WTC11 (cell line): ENCODE data around the gene ADD2. TPM values are rescaled to one million over a fixed set of nuclear protein-coding genes. Genes with fewer than 3 reads are reported as not detected.
"Not testable (repeated sequence)": the region's sequence is repeated elsewhere in the genome, so short reads cannot be mapped to it uniquely, and the experiment has no call there.

Source experiments
- ATAC-seq: fragments of 200-7000 bp; cut with Tn5 transposase; 2 replicates; pipeline ENCODE4 v1.10.0; 2021; ENCODE audit warnings: mild to moderate bottlenecking, moderate library complexity
- CTCF ChIA-PET: fragments of 300-600 bp; sonication (Branson Sonifier 250); formaldehyde crosslinking; loops from one replicate; lab custom pipeline; 2021; ENCODE audit warnings: antibody characterized with exemption; lab: Charles Lee
- POLR2A ChIA-PET: fragments of 350-600 bp; sonication (Branson Sonifier 250); formaldehyde crosslinking; loops from one replicate; lab custom pipeline; 2021; ENCODE audit warnings: antibody characterized with exemption; lab: Charles Lee
- DNase-seq: peaks from one replicate; pipeline ENCODE4 v3.0.0; 2021; ENCODE audit warnings: low spot score
- H3K27ac Mint-ChIP-seq: 2 replicates; pipeline ENCODE4 v1.8.0; 2021; ENCODE audit warnings: mixed read lengths
- H3K27me3 Mint-ChIP-seq: 2 replicates; pipeline ENCODE4 v1.8.0; 2021; ENCODE audit warnings: low read depth, mild to moderate bottlenecking, moderate library complexity, mixed read lengths
- H3K36me3 Mint-ChIP-seq: 2 replicates; pipeline ENCODE4 v1.8.0; 2021; ENCODE audit warnings: mixed read lengths
- H3K4me1 Mint-ChIP-seq: 2 replicates; pipeline ENCODE4 v1.8.0; 2022; ENCODE audit warnings: mixed read lengths
- H3K4me3 Mint-ChIP-seq: 2 replicates; pipeline ENCODE4 v1.8.0; 2021; ENCODE audit warnings: mild to moderate bottlenecking, moderate library complexity, mixed read lengths
- H3K9me3 Mint-ChIP-seq: 2 replicates; pipeline ENCODE4 v1.8.0; 2021; ENCODE audit warnings: mixed read lengths
- ATF2 ChIP-seq: sonication (generic); formaldehyde crosslinking; IDR thresholded peaks from 2 replicates; pipeline ENCODE4 v1.8.1; 2022; ENCODE audit warnings: low read depth, missing genetic modification reagents, borderline replicate concordance
- EMX1 ChIP-seq: fragments of 250-450 bp; sonication (Bioruptor Pico); IDR thresholded peaks from 2 replicates; pipeline ENCODE4 v1.8.0; 2021; ENCODE audit warnings: mild to moderate bottlenecking
- ETV6 ChIP-seq: sonication (generic); formaldehyde crosslinking; IDR thresholded peaks from 2 replicates; pipeline ENCODE4 v1.8.1; 2022; ENCODE audit warnings: mild to moderate bottlenecking, missing genetic modification reagents
- FOXJ3 ChIP-seq: sonication (generic); formaldehyde crosslinking; IDR thresholded peaks from 2 replicates; pipeline ENCODE4 v1.9.0; 2021; ENCODE audit warnings: missing genetic modification reagents, mild to moderate bottlenecking, borderline replicate concordance
- FOXK1 ChIP-seq: sonication (generic); formaldehyde crosslinking; IDR thresholded peaks from 2 replicates; pipeline ENCODE4 v1.8.0; 2022; ENCODE audit warnings: mild to moderate bottlenecking, moderate library complexity, missing genetic modification reagents
- GTF2I ChIP-seq: fragments of 250-450 bp; sonication (Bioruptor Pico); conservative IDR thresholded peaks from 2 replicates; pipeline ENCODE4 v1.4.0; 2021; ENCODE audit warnings: mild to moderate bottlenecking
- JUN ChIP-seq: sonication (generic); formaldehyde crosslinking; IDR thresholded peaks from 2 replicates; pipeline ENCODE4 v1.8.0; 2023; ENCODE audit warnings: mild to moderate bottlenecking, missing genetic modification reagents
- KAT7 ChIP-seq: sonication (generic); formaldehyde crosslinking; IDR thresholded peaks from 2 replicates; pipeline ENCODE4 v1.8.1; 2023; ENCODE audit warnings: missing genetic modification reagents, mild to moderate bottlenecking, borderline replicate concordance
- MAX ChIP-seq: sonication (generic); formaldehyde crosslinking; IDR thresholded peaks from 2 replicates; pipeline ENCODE4 v1.8.0; 2022; ENCODE audit warnings: mild to moderate bottlenecking, missing genetic modification reagents
- MXD4 ChIP-seq: fragments of 250-450 bp; sonication (Bioruptor Pico); IDR thresholded peaks from 2 replicates; pipeline ENCODE4 v1.8.0; 2021; ENCODE audit warnings: mild to moderate bottlenecking, moderate library complexity, borderline replicate concordance
- NR2C2 ChIP-seq: sonication (generic); formaldehyde crosslinking; IDR thresholded peaks from 2 replicates; pipeline ENCODE4 v1.8.0; 2022; ENCODE audit warnings: mild to moderate bottlenecking, missing genetic modification reagents
- PREB ChIP-seq: sonication (generic); formaldehyde crosslinking; IDR thresholded peaks from 2 replicates; pipeline ENCODE4 v1.8.1; 2022; ENCODE audit warnings: mild to moderate bottlenecking, missing genetic modification reagents, moderate library complexity, borderline replicate concordance
- RELA ChIP-seq: sonication (generic); formaldehyde crosslinking; IDR thresholded peaks from 2 replicates; pipeline ENCODE4 v1.8.1; 2022; ENCODE audit warnings: missing genetic modification reagents, mild to moderate bottlenecking, borderline replicate concordance
- SMAD4 ChIP-seq: sonication (generic); formaldehyde crosslinking; IDR thresholded peaks from 2 replicates; pipeline ENCODE4 v1.8.0; 2022; ENCODE audit warnings: mild to moderate bottlenecking, missing genetic modification reagents
- SP1 ChIP-seq: sonication (generic); formaldehyde crosslinking; conservative IDR thresholded peaks from 2 replicates; pipeline ENCODE4 v1.8.1; 2022; ENCODE audit warnings: missing genetic modification reagents
- TEAD1 ChIP-seq: sonication (generic); formaldehyde crosslinking; IDR thresholded peaks from 2 replicates; pipeline ENCODE4 v1.8.0; 2022; ENCODE audit warnings: mild to moderate bottlenecking, missing genetic modification reagents
- ZBTB21 ChIP-seq: sonication (generic); formaldehyde crosslinking; IDR thresholded peaks from 2 replicates; pipeline ENCODE4 v1.8.1; 2023; ENCODE audit warnings: mild to moderate bottlenecking, missing genetic modification reagents, borderline replicate concordance
- ZNF281 ChIP-seq: sonication (generic); formaldehyde crosslinking; IDR thresholded peaks from 2 replicates; pipeline ENCODE4 v1.8.0; 2023; ENCODE audit warnings: mild to moderate bottlenecking, missing genetic modification reagents
- ZNF317 ChIP-seq: sonication (generic); formaldehyde crosslinking; IDR thresholded peaks from 2 replicates; pipeline ENCODE4 v1.8.1; 2023; ENCODE audit warnings: low read depth, mild to moderate bottlenecking, moderate library complexity, missing genetic modification reagents, borderline replicate concordance
- ZNF416 ChIP-seq: fragments of 250-450 bp; sonication (Bioruptor Pico); IDR thresholded peaks from 2 replicates; pipeline ENCODE4 v1.9.0; 2021; ENCODE audit warnings: mild to moderate bottlenecking, inconsistent platforms
- ZNF512 ChIP-seq: sonication (generic); formaldehyde crosslinking; IDR thresholded peaks from 2 replicates; pipeline ENCODE4 v1.8.1; 2022; ENCODE audit warnings: missing genetic modification reagents, borderline replicate concordance
- total RNA-seq: library from RNA; stranded (reverse); gene quantifications from 3 replicates; pipeline ENCODE4 v1.2.3, GENCODE V29; 2021

ADD2 gene
- total RNA-seq, 1 experiment from 2014 or later = 196 TPM

- Mint-ChIP-seq H3K27ac (no peak overlapping the region), H3K36me3 (peaks cover 7% of the 10 kb centered on the region), H3K4me3 (no peak overlapping the region), H3K4me1 (peaks cover 69% of the 10 kb centered on the region), H3K27me3 (no peaks in the 10 kb centered on the region), H3K9me3 (peaks cover 6% of the 10 kb centered on the region)
- CTCF ChIA-PET = interaction anchor here (0.8 to 1.3 kb wide), 2 partner anchors 25 to 27 kb away, joined by 3 to 4 read pairs; partner anchors contain the start of gene ADD2
- POLR2A ChIA-PET = no interaction called here
- no peak for DNase-seq
- 0 out of 2 replicates have a peak, but pooled peaks have one; percentile 19 for ATAC-seq
- TF ChIP-seq GTF2I = peak; percentile 82
- no peak for TF ChIP-seq ZNF512
- TF ChIP-seq ZNF317 = no peak
- no peak for TF ChIP-seq ATF2 (CRISPR knock-in tag)
- no peak for TF ChIP-seq MXD4
- no peak for TF ChIP-seq PREB
- no peak for TF ChIP-seq ETV6 (CRISPR knock-in tag)
Measured at GRCh38 chr2:70743677-70744076, 24.3 kb downstream of the ADD2 start.

GRCh38 chr2:70743068-70743467 lies 24.9 kb downstream of the ADD2 start:
- no peaks in the 10 kb centered on the region for H3K27me3 Mint-ChIP-seq
- POLR2A ChIA-PET = no interaction called here

GRCh38 chr2:70739492-70739891 lies 28.5 kb downstream of the ADD2 start:
- CTCF ChIA-PET = interaction anchor here (1.1 kb wide), 1 partner anchor 29 kb away, joined by 5 read pairs; the partner anchor contains the start of gene ADD2
- H3K36me3 Mint-ChIP-seq, POLR2A ChIA-PET, H3K4me3 Mint-ChIP-seq, DNase-seq, H3K9me3 Mint-ChIP-seq, ATAC-seq, H3K27me3 Mint-ChIP-seq, H3K27ac Mint-ChIP-seq: not testable (repeated sequence)
- peaks cover 65% of the 10 kb centered on the region for H3K4me1 Mint-ChIP-seq

More at GRCh38 chr2:70743068-70743467, 24.9 kb downstream of the ADD2 start:
- Mint-ChIP-seq H3K27ac (no peak overlapping the region; the same call in 1 of the 2 replicates), H3K9me3 (peaks cover 6% of the 10 kb centered on the region), H3K4me3 (no peak overlapping the region), H3K36me3 (peaks cover 4% of the 10 kb centered on the region), H3K4me1 (peaks cover 69% of the 10 kb centered on the region)
- CTCF ChIA-PET = no interaction called here
- ATAC-seq (no peak), DNase-seq (no peak)
- TF ChIP-seq FOXJ3 (CRISPR knock-in tag) = no peak
- no peak for TF ChIP-seq ZNF416 (CRISPR knock-in tag)
- no peak for TF ChIP-seq ZBTB21 (CRISPR knock-in tag)
- no peak for TF ChIP-seq TEAD1 (CRISPR knock-in tag)
- TF ChIP-seq NR2C2 (CRISPR knock-in tag) = no peak
- no peak for TF ChIP-seq FOXK1 (CRISPR knock-in tag)
- TF ChIP-seq JUN (CRISPR knock-in tag) = no peak
- TF ChIP-seq EMX1 (CRISPR knock-in tag) = no peak
- TF ChIP-seq ZNF281 = no peak
- no peak for TF ChIP-seq KAT7 (CRISPR knock-in tag)
- no peak for TF ChIP-seq SP1 (CRISPR knock-in tag)
- no peak for TF ChIP-seq SMAD4 (CRISPR knock-in tag)
- no peak for TF ChIP-seq MAX (CRISPR knock-in tag)
- TF ChIP-seq RELA = no peak
